Mucosa of stomach (tissue), 1 donor: Measurements from ENCODE around the gene ATP8A2.
"Not testable (repeated sequence)": the region's sequence is repeated elsewhere in the genome, so short reads cannot be mapped to it uniquely, and the experiment has no call there.

Experiments used
- H3K27me3 ChIP-seq: one replicate; pipeline ENCODE4 v1.7.0; 2013; ENCODE audit warnings: mild to moderate bottlenecking, low read length; ENCODE audit not compliant: control insufficient read depth, insufficient read depth
- H3K36me3 ChIP-seq: one replicate; pipeline ENCODE4 v1.7.0; 2013; ENCODE audit warnings: low read length; ENCODE audit not compliant: control insufficient read depth, insufficient read depth
- H3K4me1 ChIP-seq: one replicate; pipeline ENCODE4 v1.7.0; 2013; ENCODE audit warnings: mild to moderate bottlenecking, low read length; ENCODE audit not compliant: control insufficient read depth, insufficient read depth
- H3K4me3 ChIP-seq: one replicate; pipeline ENCODE4 v1.7.0; 2013; ENCODE audit warnings: low read length
- H3K9ac ChIP-seq: one replicate; pipeline ENCODE4 v1.7.0; 2013; ENCODE audit warnings: mild to moderate bottlenecking, low read length, moderate library complexity
- H3K9me3 ChIP-seq: one replicate; pipeline ENCODE4 v1.7.0; 2013; ENCODE audit warnings: mild to moderate bottlenecking, low read length, moderate library complexity; ENCODE audit not compliant: control insufficient read depth
- donor health status: Pancreatic carcinoma.

ATP8A2 gene

DNA sequence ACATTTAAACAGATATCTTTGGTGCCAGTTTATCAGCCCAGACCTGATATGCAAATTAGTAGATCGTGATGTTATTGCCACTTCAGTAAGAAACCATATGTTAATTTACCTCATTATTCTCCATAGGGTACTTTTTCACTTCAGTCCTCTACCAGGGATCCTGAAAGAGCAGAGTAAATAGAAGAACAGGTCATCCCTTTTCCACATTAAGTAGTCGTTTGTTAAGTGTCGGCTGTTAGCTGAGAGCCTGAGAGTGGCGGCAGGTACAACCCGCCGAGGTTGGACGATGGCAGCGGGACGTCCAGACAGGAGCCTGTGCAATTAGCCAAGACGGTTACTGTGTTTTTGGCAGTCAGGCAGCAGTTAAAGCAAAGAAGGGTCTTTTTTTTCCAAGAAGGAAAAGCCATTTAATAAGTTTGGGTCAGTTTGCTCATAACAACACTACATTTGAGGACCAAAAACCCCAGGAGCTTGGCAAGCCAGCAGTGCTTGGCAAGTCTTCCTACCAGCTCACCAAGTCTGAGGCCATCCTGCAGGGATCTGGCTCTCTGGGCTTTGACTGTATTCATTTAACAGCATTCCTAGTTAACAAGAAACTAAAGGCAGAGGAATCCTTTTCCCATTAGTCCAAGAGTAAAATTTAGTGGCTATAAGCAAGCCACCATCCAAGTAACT lies 448.2 kb downstream of the ATP8A2 start:
- no peak overlapping the region for H3K4me3 ChIP-seq
- H3K4me1 ChIP-seq: peaks cover 7% of the 10 kb centered on the region
- no peaks in the 10 kb centered on the region for H3K36me3 ChIP-seq
- no peaks in the 10 kb centered on the region for H3K9me3 ChIP-seq
- H3K9ac ChIP-seq: no peak overlapping the region
- no peaks in the 10 kb centered on the region for H3K27me3 ChIP-seq

DNA sequence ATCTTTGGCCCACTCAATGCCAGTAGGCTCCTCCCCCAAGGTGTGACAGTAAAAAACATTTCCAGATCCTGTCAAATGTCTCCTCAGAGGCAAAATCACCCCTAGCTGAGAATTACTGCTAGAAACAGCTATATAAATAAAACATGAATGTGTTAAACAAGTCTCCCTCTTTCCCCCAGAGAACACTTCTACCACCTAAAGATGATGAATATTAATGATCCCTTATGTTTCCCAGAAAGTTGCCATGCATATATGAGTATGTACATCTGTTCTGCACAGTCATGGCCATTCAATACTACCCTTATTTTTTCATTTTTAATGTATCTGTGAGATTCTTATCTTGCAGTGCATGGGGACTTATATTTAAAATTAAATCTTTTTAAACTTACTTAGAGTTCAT lies 450.0 kb downstream of the ATP8A2 start:
- Histone ChIP-seq H3K27me3 (no peaks in the 10 kb centered on the region), H3K4me1 (peaks cover 7% of the 10 kb centered on the region), H3K9me3 (no peaks in the 10 kb centered on the region), H3K36me3 (no peaks in the 10 kb centered on the region), H3K9ac (no peak overlapping the region), H3K4me3 (no peak overlapping the region)

DNA sequence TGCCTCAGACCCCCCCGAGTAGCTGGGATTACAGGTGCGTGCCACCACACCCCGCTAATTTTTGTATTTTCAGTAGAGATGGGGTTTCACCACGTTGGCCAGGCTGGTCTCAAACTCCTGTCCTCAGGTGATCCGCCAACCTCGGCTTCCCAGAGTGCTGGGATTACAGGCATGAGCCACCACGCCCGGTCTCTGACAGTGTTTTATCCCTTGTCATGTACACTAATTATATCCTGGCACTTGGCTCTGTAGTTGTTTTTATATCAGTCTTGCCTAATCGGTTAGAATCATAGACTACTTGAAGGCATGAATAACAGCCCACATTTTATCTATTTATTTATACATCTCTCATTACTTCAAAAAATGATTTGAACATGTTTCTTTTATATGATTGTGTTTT lies 455.4 kb downstream of the ATP8A2 start:
- H3K9ac ChIP-seq: not testable (repeated sequence)

GRCh38 chr13:25827831-25828465 lies 456.2 kb downstream of the ATP8A2 start:
- no peak overlapping the region for H3K9ac ChIP-seq

More for the DNA sequence above, 455.4 kb downstream of the ATP8A2 start:
- H3K27me3 ChIP-seq, H3K4me3 ChIP-seq, H3K4me1 ChIP-seq, H3K36me3 ChIP-seq, H3K9me3 ChIP-seq: not testable (repeated sequence)

DNA sequence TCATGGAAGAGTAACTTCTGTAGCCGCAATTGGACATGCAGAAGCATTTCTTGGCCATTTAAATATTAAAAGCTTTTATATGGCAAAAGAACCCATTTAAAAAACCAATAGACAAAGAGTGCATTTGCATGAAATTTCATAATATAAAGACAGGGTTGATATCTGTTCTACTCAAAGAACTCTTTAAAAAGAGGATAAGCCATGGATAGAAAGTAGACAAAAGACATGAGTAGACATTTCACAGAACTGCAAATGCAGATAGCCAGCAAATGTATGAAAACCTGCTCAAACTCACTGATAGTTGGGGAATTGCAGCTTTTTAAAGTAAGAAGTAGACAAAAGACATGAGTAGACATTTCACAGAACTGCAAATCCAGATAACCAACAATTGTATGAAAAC lies 462.0 kb downstream of the ATP8A2 start:
- Histone ChIP-seq H3K9me3 (no peaks in the 10 kb centered on the region), H3K9ac (no peak overlapping the region), H3K27me3 (no peaks in the 10 kb centered on the region), H3K4me1 (no peaks in the 10 kb centered on the region), H3K4me3 (no peak overlapping the region), H3K36me3 (no peaks in the 10 kb centered on the region)

More at GRCh38 chr13:25827831-25828465, 456.2 kb downstream of the ATP8A2 start:
- H3K4me3 ChIP-seq: no peak overlapping the region
- H3K9me3 ChIP-seq: no peaks in the 10 kb centered on the region
- no peaks in the 10 kb centered on the region for H3K27me3 ChIP-seq
- H3K4me1 ChIP-seq: no peaks in the 10 kb centered on the region
- H3K36me3 ChIP-seq: no peaks in the 10 kb centered on the region

DNA sequence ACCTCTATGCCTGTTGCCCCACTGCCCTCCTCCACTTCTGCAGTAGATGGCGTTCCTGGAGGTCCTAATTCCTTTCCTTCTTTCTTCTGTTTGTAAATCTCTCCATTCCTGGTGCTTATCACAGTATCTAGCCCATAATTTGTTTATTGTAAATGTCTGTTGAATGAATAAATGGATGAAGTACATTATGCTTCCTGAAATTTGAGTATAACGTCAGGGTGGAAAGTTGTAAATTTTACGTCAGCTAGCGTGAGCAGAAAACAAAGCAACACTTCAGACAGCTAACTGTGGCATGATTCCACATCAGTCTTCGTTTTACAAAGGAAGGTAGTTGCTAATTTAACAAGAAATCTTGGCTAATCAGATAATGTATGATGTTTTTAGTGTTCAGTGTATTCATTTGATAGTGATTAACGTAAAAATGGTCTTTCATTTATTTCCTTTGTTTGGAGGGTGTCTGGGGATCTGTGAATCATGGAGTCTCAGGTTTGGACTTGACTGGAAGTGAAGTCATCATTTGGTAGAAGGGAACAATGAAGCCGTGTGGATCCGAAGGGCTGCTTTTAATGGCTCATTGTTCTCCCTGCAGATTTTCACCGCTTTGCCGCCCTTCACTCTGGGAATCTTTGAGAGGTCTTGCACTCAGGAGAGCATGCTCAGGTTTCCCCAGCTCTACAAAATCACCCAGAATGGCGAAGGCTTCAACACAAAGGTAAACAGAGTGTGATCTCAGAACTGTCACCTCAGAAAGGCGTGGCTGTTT lies 465.0 kb downstream of the ATP8A2 start:
- no peaks in the 10 kb centered on the region for H3K4me1 ChIP-seq
- no peaks in the 10 kb centered on the region for H3K36me3 ChIP-seq
- no peaks in the 10 kb centered on the region for H3K27me3 ChIP-seq
- H3K9ac ChIP-seq: no peak overlapping the region
- H3K9me3 ChIP-seq: no peaks in the 10 kb centered on the region
- no peak overlapping the region for H3K4me3 ChIP-seq

- no peaks in the 10 kb centered on the region for H3K27me3 ChIP-seq
- H3K36me3 ChIP-seq: no peaks in the 10 kb centered on the region
Observed at GRCh38 chr13:25839371-25839770, 467.6 kb downstream of the ATP8A2 start.

DNA sequence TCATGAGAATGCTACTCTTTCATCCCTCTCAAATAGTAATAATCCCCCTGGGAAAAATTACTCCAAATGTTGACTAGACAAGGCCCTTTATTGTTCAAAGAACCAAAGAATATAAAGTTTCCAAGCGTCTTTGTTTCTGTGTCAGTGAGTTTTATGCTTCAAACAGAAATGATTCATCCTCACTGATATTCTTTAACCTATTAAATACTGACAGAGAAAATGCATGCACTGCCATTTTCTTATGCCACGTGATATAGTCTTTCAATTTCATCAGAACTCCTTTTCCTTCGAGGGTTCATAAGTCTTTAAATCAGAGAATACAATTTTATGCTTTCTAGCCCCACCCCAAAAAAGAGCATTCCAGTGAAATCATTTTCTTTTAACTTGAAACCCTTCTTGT lies 468.5 kb downstream of the ATP8A2 start:
- Histone ChIP-seq H3K4me3 (no peak overlapping the region), H3K27me3 (no peaks in the 10 kb centered on the region), H3K9ac (no peak overlapping the region)

More at GRCh38 chr13:25839371-25839770, 467.6 kb downstream of the ATP8A2 start:
- Histone ChIP-seq H3K4me1 (no peaks in the 10 kb centered on the region), H3K9ac (no peak overlapping the region), H3K4me3 (no peak overlapping the region), H3K9me3 (no peaks in the 10 kb centered on the region)

DNA sequence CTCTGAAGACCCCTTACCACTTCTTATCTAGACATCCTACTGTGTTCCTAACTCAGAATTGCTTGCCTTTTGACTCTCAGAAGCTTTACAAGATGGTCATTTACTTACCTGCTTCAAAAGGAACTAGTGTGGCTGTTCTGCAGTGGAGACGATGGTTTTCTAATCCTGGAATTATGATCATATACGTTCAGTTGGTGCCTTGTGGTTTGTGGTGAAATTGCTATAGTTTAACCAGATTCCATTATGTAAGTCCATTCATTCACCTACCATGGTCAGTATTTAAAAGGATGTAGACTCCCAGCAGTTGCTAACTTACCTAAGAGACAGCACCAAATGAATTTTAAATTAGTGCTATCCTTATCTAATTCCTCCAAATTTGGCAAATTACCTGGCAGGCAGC lies 469.2 kb downstream of the ATP8A2 start:
- H3K4me1 ChIP-seq: no peaks in the 10 kb centered on the region
- H3K27me3 ChIP-seq: no peaks in the 10 kb centered on the region
- H3K9ac ChIP-seq: no peak overlapping the region
- no peaks in the 10 kb centered on the region for H3K9me3 ChIP-seq
- H3K4me3 ChIP-seq: no peak overlapping the region
- H3K36me3 ChIP-seq: no peaks in the 10 kb centered on the region

More for the DNA sequence above, 468.5 kb downstream of the ATP8A2 start:
- Histone ChIP-seq H3K9me3 (no peaks in the 10 kb centered on the region), H3K36me3 (no peaks in the 10 kb centered on the region), H3K4me1 (no peaks in the 10 kb centered on the region)

GRCh38 chr13:25843692-25844091 lies 471.9 kb downstream of the ATP8A2 start:
- Histone ChIP-seq H3K27me3 (no peaks in the 10 kb centered on the region), H3K36me3 (no peaks in the 10 kb centered on the region), H3K4me3 (no peak overlapping the region), H3K9ac (no peak overlapping the region), H3K4me1 (peaks cover 8% of the 10 kb centered on the region), H3K9me3 (no peaks in the 10 kb centered on the region)

DNA sequence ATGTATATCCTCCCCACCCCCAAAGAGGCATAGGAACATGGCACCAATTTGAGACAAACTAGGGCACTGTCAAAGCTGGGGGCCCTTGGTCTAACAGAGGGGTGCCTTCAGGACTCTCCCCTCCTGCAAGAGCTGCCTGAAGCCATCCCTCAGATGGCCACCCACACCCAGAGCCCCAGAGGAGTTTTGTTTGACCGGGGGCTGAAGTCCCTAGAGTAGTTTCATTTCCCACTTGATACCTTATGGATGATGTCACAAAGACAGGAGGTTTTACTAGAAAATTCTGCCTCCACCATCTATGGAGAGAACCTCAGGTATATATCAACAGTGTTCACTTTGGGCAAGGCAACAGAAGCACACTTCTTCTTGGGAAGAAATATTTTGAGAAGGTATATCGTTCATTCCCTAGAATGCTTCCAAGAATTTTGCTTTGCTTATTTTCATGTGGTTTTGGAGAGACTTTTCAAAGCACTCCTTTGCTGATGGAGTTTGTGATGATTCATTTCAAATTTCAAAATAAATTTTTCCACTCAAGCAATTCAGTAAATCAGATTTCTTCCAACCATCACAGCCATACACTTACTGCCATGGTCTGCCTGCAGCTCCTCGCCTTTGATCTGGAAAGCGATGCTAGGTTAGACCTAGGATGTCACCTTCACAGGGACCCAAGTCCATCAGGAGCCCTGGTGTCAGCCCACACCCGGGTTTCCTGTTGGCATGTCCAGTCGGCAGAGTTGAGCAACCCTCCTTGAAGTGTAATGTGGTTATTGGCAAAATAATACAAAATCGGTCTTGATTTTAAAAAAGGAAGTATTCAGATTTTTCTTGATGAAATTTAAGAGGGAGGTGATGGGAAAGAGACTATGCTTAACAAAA lies 473.0 kb downstream of the ATP8A2 start:
- Histone ChIP-seq H3K9ac (no peak overlapping the region), H3K4me1 (peaks cover 8% of the 10 kb centered on the region), H3K4me3 (no peak overlapping the region), H3K9me3 (no peaks in the 10 kb centered on the region), H3K36me3 (no peaks in the 10 kb centered on the region), H3K27me3 (no peaks in the 10 kb centered on the region)
